Liver (tissue), 9 donors: Measurements from ENCODE around the gene TJP2. TPM values are rescaled to one million over a fixed set of nuclear protein-coding genes. Genes with fewer than 3 reads are reported as not detected.

Experiments used
- DNase-seq: peaks from one replicate; pipeline ENCODE4 v3.0.0-alpha.2; 2017; ENCODE audit warnings: low spot score
- H3K27ac ChIP-seq, 2 donors: one replicate each; pipeline ENCODE4 v1.7.0; 2013; ENCODE audit warnings: inconsistent platforms in 2 of 2, low read length in 2 of 2, control low read depth in 1 of 2, low read depth in 1 of 2, mild to moderate bottlenecking in 1 of 2
- H3K27me3 ChIP-seq, 4 donors: one replicate each; pipeline versions ENCODE4 v1.6.1 to v1.7.0; 2013; ENCODE audit warnings: low read length in 3 of 4, inconsistent platforms in 1 of 4, mild to moderate bottlenecking in 1 of 4, moderate library complexity in 1 of 4; ENCODE audit not compliant: control insufficient read depth in 4 of 4, insufficient read depth in 4 of 4
- H3K36me3 ChIP-seq, 4 donors: one replicate each; pipeline versions ENCODE4 v1.6.1 to v1.7.0; 2013; ENCODE audit warnings: low read length in 3 of 4, mild to moderate bottlenecking in 3 of 4, low read depth in 1 of 4, moderate library complexity in 1 of 4; ENCODE audit not compliant: control insufficient read depth in 4 of 4, insufficient read depth in 3 of 4
- H3K4me1 ChIP-seq, 4 donors: one replicate each; pipeline versions ENCODE4 v1.6.1 to v1.7.0; 2013; ENCODE audit warnings: low read length in 3 of 4, mild to moderate bottlenecking in 3 of 4, moderate library complexity in 1 of 4; ENCODE audit not compliant: control insufficient read depth in 4 of 4, insufficient read depth in 4 of 4
- H3K4me3 ChIP-seq, 3 donors: one replicate each; pipeline versions ENCODE4 v1.6.1 to v1.7.0; 2013; ENCODE audit warnings: low read length in 3 of 3, control low read depth in 1 of 3, low read depth in 1 of 3, mild to moderate bottlenecking in 1 of 3
- H3K9ac ChIP-seq, 2 donors: one replicate each; pipeline ENCODE4 v1.7.0; 2013; ENCODE audit warnings: low read length in 2 of 2, mild to moderate bottlenecking in 2 of 2, moderate library complexity in 2 of 2, control low read depth in 1 of 2, low read depth in 1 of 2
- H3K9me3 ChIP-seq, 4 donors: one replicate each; pipeline versions ENCODE4 v1.6.1 to v1.7.0; 2013; ENCODE audit warnings: low read length in 3 of 4; ENCODE audit not compliant: control insufficient read depth in 4 of 4
- ATF3 ChIP-seq: IDR thresholded peaks from 2 replicates; pipeline ENCODE4 v1.6.1; 2016; ENCODE audit warnings: antibody characterized with exemption
- CTCF ChIP-seq: fragments of 150-350 bp; IDR thresholded peaks from 2 replicates; pipeline ENCODE4 v1.5.1; 2017; ENCODE audit warnings: improper control_type of control experiment, low read depth, low read length; ENCODE audit not compliant: missing input control
- FOXA1 ChIP-seq: IDR thresholded peaks from 2 replicates; pipeline ENCODE4 v1.6.1; 2016; ENCODE audit warnings: antibody characterized with exemption
- FOXA2 ChIP-seq: IDR thresholded peaks from 2 replicates; pipeline ENCODE4 v1.6.1; 2016; ENCODE audit warnings: antibody characterized with exemption
- GABPA ChIP-seq, 2 donors: IDR thresholded peaks in 1 of 2; conservative IDR thresholded peaks in 1 of 2; 2 replicates each; pipeline ENCODE4 v1.6.1; 2016; ENCODE audit warnings: antibody characterized with exemption in 2 of 2, mild to moderate bottlenecking in 1 of 2, moderate library complexity in 1 of 2
- HNF4A ChIP-seq, 2 donors: conservative IDR thresholded peaks; 2 replicates each; pipeline ENCODE4 v1.6.1; 2016; ENCODE audit warnings: antibody characterized with exemption in 2 of 2, mild to moderate bottlenecking in 2 of 2
- HNF4G ChIP-seq: IDR thresholded peaks from 2 replicates; pipeline ENCODE4 v1.6.1; 2016; ENCODE audit warnings: antibody characterized with exemption
- RXRA ChIP-seq, 2 donors: IDR thresholded peaks; 2 replicates each; pipeline ENCODE4 v1.6.1; 2017 to 2018; ENCODE audit warnings: antibody characterized with exemption in 2 of 2, mild to moderate bottlenecking in 1 of 2
- SP1 ChIP-seq: IDR thresholded peaks from 2 replicates; pipeline ENCODE4 v1.6.1; 2018; ENCODE audit warnings: antibody characterized with exemption, mild to moderate bottlenecking
- YY1 ChIP-seq: IDR thresholded peaks from 2 replicates; pipeline ENCODE4 v1.6.1; 2016; ENCODE audit warnings: antibody characterized with exemption, mild to moderate bottlenecking
- ZBTB33 ChIP-seq: IDR thresholded peaks from 2 replicates; pipeline ENCODE4 v1.6.1; 2016; ENCODE audit warnings: antibody characterized with exemption
- WGBS: extraction: QIAGEN DNeasy Blood & Tissue Kit; methylation state at CpG from one replicate; pipeline ENCODE4 v1.1.7; 2013; 5-methylcytosine and 5-hydroxymethylcytosine counted together
- polyA plus RNA-seq, 2 donors: library from polyadenylated mRNA; stranded (reverse) in 1 of 2; unstranded in 1 of 2; fragments of 200-250 nt in 1 of 2; fragments of >200 nt in 1 of 2; fragmentation: Nextera tagmentation in 1 of 2; extraction: Ambion mirVana in 1 of 2; gene quantifications; one replicate each; pipeline versions ENCODE4 v1.2.1 to v1.2.3, GENCODE V29; 2013 to 2015
- total RNA-seq, 2 donors: library from RNA; depleted of rRNA; stranded (reverse); fragments of >200 nt; gene quantifications; one replicate each; pipeline ENCODE4 v1.2.3, GENCODE V29; 2014
- donor health status: healthy.
- donor health status: healthy.
- donor health status: healthy.
- donor health status: healthy.
- donor health status: healthy.

Gene TJP2
- total and polyA plus RNA-seq, 4 donors: 23.2 to 74.0 (median 32.6) TPM

- DNase-seq: no peak
- no peaks in the 10 kb centered on the region for H3K9me3 ChIP-seq
- WGBS: 85% methylated on average over 7 of the region's 7 CpGs
- peaks cover 0 to 5% (median under 1%) of the 10 kb centered on the region in 4 donors for H3K4me1 ChIP-seq
- H3K27me3 ChIP-seq: no peaks in the 10 kb centered on the region
- H3K9ac ChIP-seq: no peak overlapping the region
- TF ChIP-seq YY1 (no peak), HNF4A (conservative IDR thresholded peaks at IDR 0.05) (no peak), GABPA (IDR thresholded peaks at IDR 0.05 in 1 of 2, conservative IDR thresholded peaks at IDR 0.05 in 1 of 2) (no peak), SP1 (no peak), FOXA1 (no peak), ZBTB33 (no peak), CTCF (no peak), ATF3 (no peak)
- peaks cover 1 to 10% (median 3%) of the 10 kb centered on the region in 4 donors for H3K36me3 ChIP-seq
- H3K4me3 ChIP-seq: no peak overlapping the region
- no peak overlapping the region for H3K27ac ChIP-seq
These were observed 37.3 kb upstream of the TJP2 start for GRCh38 chr9:69136779-69137178.

GRCh38 chr9:69137311-69137710 is 36.8 kb upstream of the TJP2 start:
- peaks cover 1 to 10% (median 3%) of the 10 kb centered on the region in 4 donors for H3K36me3 ChIP-seq
- no peaks in the 10 kb centered on the region for H3K4me1 ChIP-seq
- H3K9ac ChIP-seq: no peak overlapping the region
- no peak overlapping the region for H3K4me3 ChIP-seq
- H3K9me3 ChIP-seq: no peaks in the 10 kb centered on the region
- DNase-seq: no peak
- H3K27ac ChIP-seq: no peak overlapping the region
- WGBS: 96% methylated on average over 8 of the region's 8 CpGs
- no peaks in the 10 kb centered on the region for H3K27me3 ChIP-seq
- TF ChIP-seq SP1: no peak
- no peak for TF ChIP-seq YY1
- no peak for TF ChIP-seq HNF4G
- TF ChIP-seq CTCF: no peak
- no peak for TF ChIP-seq FOXA2
- no peak for TF ChIP-seq GABPA (IDR thresholded peaks at IDR 0.05 in 1 of 2, conservative IDR thresholded peaks at IDR 0.05 in 1 of 2)
- no peak for TF ChIP-seq RXRA (IDR thresholded peaks at IDR 0.05)
- no peak for TF ChIP-seq ZBTB33
